Uterus (tissue), 2 donors: ENCODE data around the gene KISS1.

Experiments used
- CTCF ChIP-seq, 4 experiments: fragments of 200-600 bp in 2 of 4; fragments of 450-650 bp in 2 of 4; sonication (generic) in 2 of 4; IDR thresholded peaks; one replicate each; pipeline ENCODE4 v1.5.1; 2016 to 2019; ENCODE audit warnings: antibody characterized with exemption in 4 of 4, mild to moderate bottlenecking in 2 of 4, moderate library complexity in 1 of 4
- POLR2A ChIP-seq, 2 donors: fragments of 450-650 bp; IDR thresholded peaks; one replicate each; pipeline ENCODE4 v1.6.1; 2016; ENCODE audit warnings: antibody characterized with exemption in 2 of 2, mild to moderate bottlenecking in 1 of 2, moderate library complexity in 1 of 2

GRCh38 chr1:204192046-204192445 is 4.2 kb downstream of the KISS1 start:
- no peak for TF ChIP-seq CTCF (IDR thresholded peaks at IDR 0.05)
- TF ChIP-seq POLR2A (IDR thresholded peaks at IDR 0.05) = no peak
